Mucosa of gallbladder (tissue), 1 donor: Measurements from ENCODE around the gene TBP. TPM values are rescaled to one million over a fixed set of nuclear protein-coding genes. Genes with fewer than 3 reads are reported as not detected.
"Not testable (repeated sequence)": the region's sequence is repeated elsewhere in the genome, so short reads cannot be mapped to it uniquely, and the experiment has no call there.

Experiments
- DNase-seq: peaks from one replicate; pipeline ENCODE4 v3.0.0-alpha.2; 2020; ENCODE audit warnings: low spot score
- total RNA-seq: library from RNA; stranded (reverse); gene quantifications from one replicate; pipeline ENCODE4 v1.2.1, GENCODE V29; 2021
- donor health status: DM: no; HTN: no; CAD: no.

TBP gene
- 11.9 TPM for total RNA-seq

DNA sequence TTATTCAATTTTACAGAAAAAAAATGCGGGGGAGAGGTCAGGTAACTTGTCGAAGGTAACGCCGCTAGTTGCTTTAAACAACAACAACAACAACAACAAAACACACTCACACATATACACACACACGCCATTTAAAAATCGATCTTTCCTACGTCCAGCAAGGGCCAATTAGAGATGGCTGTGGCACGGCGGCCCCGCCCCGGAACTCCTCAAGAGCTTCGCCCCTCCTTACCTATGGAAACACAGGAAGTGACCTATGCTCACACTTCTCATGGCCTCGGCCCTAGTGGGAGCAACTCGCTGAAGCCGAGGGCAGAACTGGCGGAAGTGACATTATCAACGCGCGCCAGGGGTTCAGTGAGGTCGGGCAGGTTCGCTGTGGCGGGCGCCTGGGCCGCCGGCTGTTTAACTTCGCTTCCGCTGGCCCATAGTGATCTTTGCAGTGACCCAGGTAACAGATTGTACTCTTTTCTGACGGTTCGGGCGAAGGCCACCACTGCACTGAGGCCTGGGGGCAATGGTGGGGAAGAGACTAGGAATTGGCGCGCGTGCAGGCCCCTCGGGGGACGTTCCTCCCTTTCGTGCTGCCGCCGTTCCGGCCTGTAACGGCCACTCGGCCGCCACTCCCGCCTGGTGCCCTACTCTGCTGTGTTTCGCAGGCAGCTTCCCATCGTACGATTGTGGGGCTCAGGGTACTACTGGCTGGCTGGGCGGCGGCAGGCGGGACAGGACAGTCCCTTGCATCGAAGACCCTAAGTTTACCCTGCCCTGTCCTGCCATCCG lies at the start of gene TBP:
Gene TBP (plus strand): TSS at position 357 of the 783 bp plus-strand sequence. CDS start 2,661 bp downstream, outside the sequence.
- DNase-seq = peak; percentile 98

DNA sequence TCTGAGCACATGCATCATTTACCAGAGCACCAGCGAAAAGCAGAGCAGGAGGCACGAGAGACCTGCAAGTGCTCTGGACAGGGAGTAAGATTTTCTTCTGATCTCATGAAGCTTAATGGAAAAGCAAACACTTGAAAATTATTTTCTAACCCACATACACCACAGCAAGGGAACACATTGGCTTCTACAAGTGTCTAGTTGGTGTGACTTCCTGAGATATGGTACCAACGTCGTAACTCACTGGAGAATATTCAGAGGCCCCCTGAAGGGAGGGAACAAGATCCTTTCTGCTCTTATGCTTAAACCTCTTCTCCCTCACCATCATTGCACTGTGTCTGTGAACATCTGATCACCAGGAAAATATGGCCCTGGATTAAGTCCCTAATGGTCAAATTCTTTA lies 49.7 kb upstream of the TBP start:
- DNase-seq = no peak

DNA sequence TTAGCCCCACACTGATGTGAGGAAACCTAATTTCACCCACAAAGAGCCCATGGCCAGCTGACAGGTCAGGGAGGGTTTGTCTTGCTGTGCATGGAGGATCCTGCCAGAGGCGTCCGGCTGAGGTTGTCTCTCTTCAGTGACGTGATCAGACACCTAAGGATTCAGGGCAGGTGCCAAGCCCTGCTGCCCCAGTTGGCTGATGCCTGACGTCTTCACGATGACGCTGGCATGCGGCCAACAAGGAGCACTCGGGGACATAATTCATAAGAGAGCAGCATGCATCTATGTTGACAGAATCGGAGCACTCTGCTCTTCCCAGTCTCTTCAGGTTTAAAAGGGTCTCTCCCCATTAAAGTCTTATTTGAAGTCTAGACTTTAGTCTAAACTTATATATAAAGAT lies 48.9 kb upstream of the TBP start:
- no peak for DNase-seq

DNA sequence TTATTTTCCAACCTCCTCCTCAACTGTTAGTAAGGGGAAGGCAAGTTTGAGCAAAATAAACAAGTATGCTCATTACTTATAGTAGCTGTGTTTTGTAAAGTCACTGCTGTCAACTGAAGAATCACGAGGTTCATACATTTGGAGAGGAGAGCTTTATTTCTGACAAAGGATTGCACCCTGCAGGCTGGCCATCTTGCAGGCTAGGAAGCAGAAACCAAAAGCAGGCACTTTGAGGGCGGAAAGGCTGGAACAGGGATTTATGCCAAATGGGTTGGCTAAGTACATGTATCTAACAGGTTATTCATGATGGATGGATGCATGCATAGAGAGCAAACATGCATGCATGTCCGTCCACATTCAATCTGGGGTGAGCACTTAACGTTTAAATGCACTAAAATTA lies 47.7 kb upstream of the TBP start:
- DNase-seq = no peak

DNA sequence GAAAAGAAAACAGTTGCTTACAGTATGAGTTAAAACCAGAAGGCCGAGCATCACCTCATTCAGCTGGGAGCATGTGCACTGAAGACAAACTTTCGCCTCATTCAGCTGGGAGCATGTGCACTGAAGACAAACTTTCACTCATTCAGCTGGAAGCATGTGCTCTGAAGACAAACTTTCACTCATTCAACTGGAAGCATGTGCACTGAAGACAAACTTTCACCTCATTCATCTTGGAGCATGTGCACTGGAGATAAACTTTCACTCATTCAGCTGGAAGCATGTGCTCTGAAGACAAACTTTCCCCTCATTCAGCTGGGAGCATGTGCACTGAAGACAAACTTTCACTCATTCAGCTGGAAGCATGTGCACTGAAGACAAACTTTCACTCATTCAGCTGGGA lies 46.4 kb upstream of the TBP start:
- not testable (repeated sequence) for DNase-seq

DNA sequence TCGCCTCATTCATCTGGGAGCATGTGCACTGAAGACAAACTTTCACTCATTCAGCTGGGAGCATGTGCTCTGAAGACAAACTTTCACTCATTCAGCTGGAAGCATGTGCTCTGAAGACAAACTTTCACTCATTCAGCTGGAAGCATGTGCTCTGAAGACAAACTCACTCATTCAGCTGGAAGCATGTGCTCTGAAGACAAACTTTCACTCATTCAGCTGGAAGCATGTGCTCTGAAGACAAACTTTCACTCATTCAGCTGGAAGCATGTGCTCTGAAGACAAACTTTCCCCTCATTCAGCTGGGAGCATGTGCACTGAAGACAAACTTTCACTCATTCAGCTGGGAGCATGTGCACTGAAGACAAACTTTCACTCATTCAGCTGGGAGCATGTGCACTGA lies 45.9 kb upstream of the TBP start:
- not testable (repeated sequence) for DNase-seq

- not testable (repeated sequence) for DNase-seq
Observed at GRCh38 chr6:170508892-170509722, 45.1 kb upstream of the TBP start.

GRCh38 chr6:170509723-170510018 lies 44.5 kb upstream of the TBP start:
- no peak for DNase-seq

GRCh38 chr6:170510631-170511030 lies 43.5 kb upstream of the TBP start:
- no peak for DNase-seq

DNA sequence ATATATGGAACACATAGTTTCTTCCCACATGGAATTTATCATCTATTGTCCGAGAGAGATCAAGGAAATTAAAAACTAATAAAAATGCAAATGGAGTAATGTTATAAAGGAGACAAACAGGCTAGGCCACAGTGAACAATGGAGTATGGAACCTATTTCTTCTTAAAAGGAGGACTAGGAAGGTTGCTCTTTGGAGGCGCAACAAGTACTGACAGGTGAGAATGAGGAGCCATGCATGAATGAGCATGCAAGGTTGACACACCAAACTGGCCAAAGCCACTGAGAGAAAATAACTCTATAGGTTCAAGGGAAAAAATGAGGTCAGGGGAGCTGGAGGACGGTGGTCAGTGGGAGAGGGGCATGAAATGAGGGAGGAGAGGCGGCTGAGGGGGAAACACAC lies 41.9 kb upstream of the TBP start:
- no peak for DNase-seq

DNA sequence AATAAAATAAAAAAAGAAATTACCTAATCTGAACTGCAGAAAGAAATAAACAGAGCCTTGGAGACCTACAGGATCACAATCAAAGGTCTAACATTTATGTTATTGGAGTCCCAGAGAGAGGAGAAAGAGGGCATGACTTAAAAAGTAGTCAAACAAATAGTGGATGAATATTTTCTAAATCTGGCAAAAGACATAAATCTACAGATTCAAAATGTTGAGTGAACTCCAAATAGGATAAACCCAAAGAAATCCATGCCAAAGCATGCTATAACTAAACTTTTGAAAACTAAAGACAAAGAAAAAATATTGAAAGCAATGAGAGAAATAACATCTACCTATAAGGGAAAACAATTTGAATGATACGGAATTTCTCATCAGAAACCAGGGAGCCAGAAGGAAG lies 39.3 kb upstream of the TBP start:
- no peak for DNase-seq

DNA sequence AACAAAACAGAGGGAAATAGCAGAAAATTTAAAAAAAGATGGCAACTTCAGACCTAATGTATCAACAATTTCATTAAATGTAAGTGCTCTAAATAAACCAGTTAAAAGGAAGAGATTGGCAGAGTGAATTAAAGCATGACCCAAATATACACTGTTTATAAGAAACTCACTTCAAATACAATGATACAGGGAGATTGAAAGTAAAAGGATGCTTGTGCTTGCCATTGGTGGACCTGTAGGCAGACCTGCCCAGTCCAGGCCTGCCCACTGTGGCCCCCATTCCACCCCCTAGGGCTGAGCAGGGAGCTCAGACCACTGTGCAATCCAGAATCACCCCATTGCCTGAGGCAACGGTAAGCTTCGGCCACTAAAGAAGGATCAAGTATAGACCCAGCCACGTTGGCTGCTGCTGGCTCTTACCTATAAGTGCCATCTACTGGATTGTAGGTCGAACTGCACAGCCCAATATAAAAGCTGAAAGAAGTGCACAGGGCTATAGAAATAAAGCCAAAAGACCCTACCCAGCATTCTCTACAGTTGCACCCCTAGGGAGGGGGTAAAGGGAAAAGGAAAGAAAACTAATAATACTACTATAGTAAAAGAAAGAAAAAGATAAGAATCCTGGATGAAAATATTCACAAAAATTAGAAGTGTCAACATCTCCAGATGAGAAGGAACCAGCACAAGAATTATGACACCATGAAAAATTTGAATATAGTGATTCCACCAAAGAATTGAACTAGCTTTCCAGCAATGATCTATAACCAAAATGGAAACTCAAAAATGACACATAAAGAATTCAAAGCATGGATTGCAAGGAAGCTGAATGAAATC lies 37.2 kb upstream of the TBP start:
- peak; percentile 33 for DNase-seq

DNA sequence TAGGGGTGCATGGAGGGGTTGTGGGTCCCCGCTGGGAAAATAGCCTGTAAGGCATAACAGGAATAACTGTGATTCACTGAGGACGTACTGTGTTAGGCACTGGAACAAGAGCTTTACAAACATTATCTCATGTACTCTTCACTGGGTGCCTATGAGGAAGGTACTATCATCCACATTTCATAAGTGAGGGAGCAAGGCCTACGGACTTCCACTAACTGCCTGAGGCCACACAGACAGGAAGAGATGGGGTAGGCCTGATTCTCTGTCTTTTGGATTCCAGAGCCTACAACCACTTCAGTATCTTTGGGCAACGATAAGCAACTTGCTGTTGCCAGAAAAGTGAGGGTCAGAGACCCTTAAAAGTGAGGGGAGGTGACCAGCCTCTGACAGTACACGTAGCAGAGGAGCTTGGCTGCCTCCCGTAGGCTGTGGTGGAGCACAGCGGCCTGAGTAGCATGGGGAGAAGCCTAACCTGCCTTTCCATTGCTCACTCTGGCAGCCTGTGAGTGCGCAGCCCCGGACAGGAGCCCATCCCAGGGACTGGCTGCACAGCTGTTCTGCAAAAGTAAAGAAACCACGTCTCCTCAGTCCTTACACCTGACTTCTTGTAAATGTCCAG lies 31.5 kb upstream of the TBP start:
- no peak for DNase-seq

DNA sequence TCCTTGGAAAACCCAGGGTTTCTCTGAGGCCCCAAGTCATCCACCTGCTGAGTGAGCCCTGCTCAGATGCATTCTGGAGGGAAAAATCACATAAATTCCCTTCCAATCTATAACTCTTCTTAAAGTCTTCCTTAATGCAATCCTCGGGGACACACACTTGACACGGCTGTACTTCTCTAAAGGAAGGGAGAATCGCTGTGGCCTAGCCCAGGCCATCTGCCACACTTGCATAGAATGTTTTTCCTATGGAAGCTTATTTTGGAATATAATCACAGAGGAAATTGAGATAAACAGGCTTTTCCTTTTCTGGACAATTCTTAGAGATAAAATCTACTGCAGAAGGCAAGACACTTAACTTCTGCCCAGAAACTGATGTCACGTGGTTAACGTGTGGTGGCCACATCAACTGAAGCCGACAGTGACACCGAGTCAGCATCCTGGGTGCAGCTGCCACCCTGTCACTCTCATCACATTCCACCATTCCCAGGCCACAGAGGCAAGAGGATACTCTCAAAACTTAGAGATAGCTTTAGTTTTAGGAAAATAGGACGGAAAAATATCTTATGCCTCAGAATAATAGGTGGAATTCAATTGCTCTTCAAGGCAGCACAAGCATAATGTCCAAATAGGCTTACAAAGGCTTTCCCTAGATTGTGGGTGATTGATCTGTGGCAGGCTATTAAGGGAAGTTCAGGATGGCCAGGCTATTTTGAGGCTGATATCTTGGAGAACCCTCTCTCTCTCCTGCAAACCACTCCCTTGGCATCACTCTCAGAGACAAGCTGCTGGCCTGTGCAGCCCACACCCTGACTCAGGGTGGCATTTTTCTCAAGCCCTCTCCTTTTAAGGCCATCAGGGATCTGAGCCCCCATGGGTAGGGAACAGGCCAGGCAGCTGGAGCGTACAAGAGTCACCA lies 30.7 kb upstream of the TBP start:
- DNase-seq = no peak

- DNase-seq = no peak
Observed at GRCh38 chr6:170524172-170524502, 30.0 kb upstream of the TBP start.

- no peak for DNase-seq
Observed at GRCh38 chr6:170525795-170526194, 28.4 kb upstream of the TBP start.

DNA sequence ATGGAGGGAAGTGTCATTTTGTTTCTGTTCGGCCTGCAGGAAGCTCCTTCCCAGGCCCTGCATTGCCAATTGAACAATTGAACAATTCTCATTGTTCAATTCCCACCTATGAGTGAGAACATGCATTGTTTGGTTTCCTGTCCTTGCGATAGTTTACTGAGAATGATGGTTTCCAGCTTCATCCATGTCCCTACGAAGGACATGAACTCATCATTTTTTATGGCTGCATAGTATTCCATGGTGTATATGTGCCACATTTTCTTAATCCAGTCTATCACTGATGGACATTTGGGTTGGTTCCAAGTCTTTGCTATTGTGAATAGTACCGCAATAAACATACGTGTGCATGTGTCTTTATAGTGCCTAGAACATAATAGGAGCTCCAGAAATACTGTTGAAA lies 26.2 kb upstream of the TBP start:
- DNase-seq = not testable (repeated sequence)

- peak; percentile 79 for DNase-seq
Observed at GRCh38 chr6:170529839-170530469, 24.2 kb upstream of the TBP start.

DNA sequence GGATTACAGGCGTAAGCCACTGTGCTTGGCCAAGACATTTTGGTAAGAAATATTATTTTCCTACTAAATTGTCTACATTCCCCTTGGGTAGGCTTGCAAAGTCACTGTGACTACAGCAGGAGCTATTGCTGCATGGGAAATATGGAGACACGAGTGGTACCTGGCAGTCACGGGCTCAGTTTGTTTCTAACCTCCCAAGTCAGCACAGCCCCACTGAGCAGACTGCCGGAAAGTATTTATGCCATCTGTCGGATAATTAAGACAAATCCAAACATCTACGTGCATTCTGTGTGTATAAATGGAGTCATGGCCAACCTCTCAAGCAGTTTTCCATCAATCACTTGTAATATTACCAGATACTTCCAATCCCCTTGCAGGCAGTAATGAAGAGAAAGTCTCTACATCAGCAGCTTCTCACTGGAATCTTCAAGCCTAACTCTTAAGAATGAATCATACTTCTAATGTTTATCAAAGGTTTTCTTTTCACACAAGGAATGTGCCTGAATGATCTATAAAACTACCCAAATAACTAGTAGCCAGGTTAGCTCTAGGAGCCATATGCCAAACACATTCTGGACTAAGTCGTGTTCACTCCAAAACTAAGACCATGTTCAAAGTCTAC lies 21.2 kb upstream of the TBP start:
- DNase-seq = no peak

GRCh38 chr6:170533792-170534191 lies 20.4 kb upstream of the TBP start:
- DNase-seq = no peak
